Effector memory CD8-positive, alpha-beta T cell (primary cell): ENCODE results near the gene IQSEC2.

Experiments
- ATAC-seq: fragments of 150-1000 bp; cut with Tn5 transposase; replicated peaks from 2 replicates; pipeline ENCODE4 v1.10.0; 2021; ENCODE audit warnings: mild to moderate bottlenecking, moderate library complexity
- DNase-seq, 3 experiments: peaks; one replicate each; pipeline ENCODE4 v3.0.0; 2021
- H3K27ac Mint-ChIP-seq, 2 donors: one replicate each; pipeline ENCODE4 v1.8.0; 2022; ENCODE audit warnings: mild to moderate bottlenecking in 2 of 2, mixed read lengths in 2 of 2, moderate library complexity in 2 of 2
- H3K27me3 Mint-ChIP-seq, 2 donors: one replicate each; pipeline ENCODE4 v1.8.0; 2022; ENCODE audit warnings: mixed read lengths in 2 of 2
- H3K36me3 Mint-ChIP-seq: one replicate; pipeline ENCODE4 v1.8.0; 2022; ENCODE audit warnings: mild to moderate bottlenecking, moderate library complexity, mixed read lengths; ENCODE audit not compliant: insufficient read depth
- H3K4me1 Mint-ChIP-seq, 2 donors: one replicate each; pipeline ENCODE4 v1.8.0; 2022; ENCODE audit warnings: low read depth in 2 of 2, mixed read lengths in 2 of 2
- H3K4me3 Mint-ChIP-seq, 2 donors: one replicate each; pipeline ENCODE4 v1.8.0; 2022; ENCODE audit warnings: mild to moderate bottlenecking in 2 of 2, mixed read lengths in 2 of 2, moderate library complexity in 2 of 2
- H3K9me3 Mint-ChIP-seq, 2 donors: one replicate each; pipeline ENCODE4 v1.8.0; 2022; ENCODE audit warnings: mixed read lengths in 2 of 2

The IQSEC2 gene

DNA sequence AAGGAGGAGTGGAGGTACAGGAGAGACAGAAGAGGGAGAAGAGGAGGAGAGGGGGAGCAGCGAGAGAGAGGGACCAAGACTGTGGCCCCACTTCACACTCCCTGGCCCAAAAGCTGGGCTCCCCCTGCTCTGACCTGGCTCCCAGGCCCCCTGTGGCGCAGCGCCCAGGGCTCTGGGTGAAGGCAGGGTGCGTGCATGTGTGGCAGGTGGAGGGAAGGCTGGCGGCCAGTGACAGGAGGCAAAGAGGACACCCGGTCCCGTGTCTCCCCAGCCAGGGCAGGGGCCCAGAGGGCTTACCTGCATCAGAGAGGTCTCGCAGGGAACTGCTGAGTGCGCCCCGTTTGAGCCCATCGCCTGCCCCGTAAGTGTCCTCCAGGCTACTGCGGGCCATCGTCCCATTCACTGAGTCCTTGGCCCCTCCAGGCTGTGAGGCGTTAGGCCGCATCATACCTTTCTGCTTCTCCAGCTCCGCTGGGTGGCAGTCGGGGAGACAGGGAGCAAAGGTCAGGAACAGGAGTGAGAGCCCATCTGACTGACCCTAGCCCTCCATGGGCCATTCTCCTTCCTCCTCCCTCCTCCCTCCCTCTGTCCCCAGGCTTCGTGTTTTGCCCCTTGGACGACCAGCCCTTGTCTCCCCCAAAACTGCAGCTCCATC, 45.2 kb downstream of the IQSEC2 start:
- DNase-seq (no peak), ATAC-seq (no peak)
- Mint-ChIP-seq H3K9me3 (no peaks in the 10 kb centered on the region), H3K4me3 (no peak overlapping the region), H3K4me1 (no peaks in the 10 kb centered on the region), H3K27me3 (no peaks in the 10 kb centered on the region), H3K27ac (no peak overlapping the region), H3K36me3 (no peaks in the 10 kb centered on the region)

DNA sequence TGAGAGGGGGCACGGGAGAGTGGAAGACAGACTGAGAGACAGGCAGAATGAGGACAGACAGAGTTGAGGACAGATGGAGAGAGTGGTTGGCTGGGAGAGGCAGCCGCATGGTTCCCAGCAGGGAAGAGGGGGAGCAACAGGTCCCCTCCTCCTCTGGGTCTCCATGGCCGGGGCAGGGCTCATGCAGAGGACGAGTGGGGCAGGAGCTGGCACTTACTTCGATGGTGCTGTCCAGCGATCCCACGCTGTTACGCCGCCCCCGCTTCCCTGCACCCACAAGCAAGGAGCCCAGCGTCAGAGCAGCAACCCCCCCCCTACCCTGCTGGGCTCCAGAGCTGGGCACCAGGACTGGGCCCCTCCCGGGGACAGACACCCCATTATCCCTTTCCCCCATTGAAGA, 45.8 kb downstream of the IQSEC2 start:
- no peak for ATAC-seq
- Mint-ChIP-seq H3K9me3 (no peaks in the 10 kb centered on the region), H3K4me3 (no peak overlapping the region), H3K4me1 (no peaks in the 10 kb centered on the region), H3K36me3 (no peaks in the 10 kb centered on the region), H3K27me3 (no peaks in the 10 kb centered on the region), H3K27ac (no peak overlapping the region)
- no peak for DNase-seq

DNA sequence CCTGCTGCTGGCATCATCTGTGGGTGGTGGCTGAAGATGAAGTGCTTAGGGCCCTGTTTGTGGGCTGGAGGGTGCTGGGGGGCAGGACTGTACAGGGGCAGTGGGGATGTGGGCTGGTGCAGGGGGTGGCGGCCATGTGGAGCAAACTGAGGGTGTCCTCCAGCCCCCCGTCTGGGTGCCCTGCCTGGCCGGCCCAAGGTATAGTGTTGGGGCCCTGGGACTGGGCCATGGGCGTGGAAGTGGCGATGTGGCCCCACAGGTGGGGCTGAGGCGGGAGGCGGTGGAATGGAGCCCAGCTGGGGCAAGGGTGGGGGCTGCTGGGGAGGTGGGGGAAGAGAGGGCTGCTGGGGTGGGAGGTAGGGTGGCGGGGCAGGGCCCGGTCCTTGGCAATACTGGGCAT, 46.9 kb downstream of the IQSEC2 start:
- Mint-ChIP-seq H3K27ac (no peak overlapping the region), H3K4me3 (no peak overlapping the region), H3K27me3 (no peaks in the 10 kb centered on the region), H3K4me1 (no peaks in the 10 kb centered on the region), H3K36me3 (no peaks in the 10 kb centered on the region), H3K9me3 (no peaks in the 10 kb centered on the region)
- DNase-seq (no peak), ATAC-seq (no peak)

DNA sequence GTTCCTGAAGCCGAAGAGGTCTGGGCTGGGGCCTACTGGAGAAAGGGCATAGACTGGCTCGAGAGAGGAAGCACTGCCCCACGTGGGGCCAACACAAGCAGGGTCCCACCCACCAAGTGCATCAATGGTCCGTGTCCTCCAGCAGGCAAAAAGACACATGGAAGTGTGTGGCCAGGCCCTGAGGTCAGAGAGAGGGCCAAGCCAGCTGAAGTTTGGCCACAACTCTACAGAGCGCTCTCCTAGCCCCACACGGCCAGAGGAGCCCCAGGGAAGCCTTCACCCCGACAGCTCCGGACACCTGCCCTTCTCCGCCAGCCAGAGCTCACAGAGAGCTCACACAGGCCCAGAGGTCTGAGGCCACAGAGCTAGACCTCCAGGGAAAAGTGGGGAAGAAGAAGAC, 47.8 kb downstream of the IQSEC2 start:
- Mint-ChIP-seq H3K4me3 (no peak overlapping the region), H3K4me1 (no peaks in the 10 kb centered on the region)
- no peak for ATAC-seq

DNA sequence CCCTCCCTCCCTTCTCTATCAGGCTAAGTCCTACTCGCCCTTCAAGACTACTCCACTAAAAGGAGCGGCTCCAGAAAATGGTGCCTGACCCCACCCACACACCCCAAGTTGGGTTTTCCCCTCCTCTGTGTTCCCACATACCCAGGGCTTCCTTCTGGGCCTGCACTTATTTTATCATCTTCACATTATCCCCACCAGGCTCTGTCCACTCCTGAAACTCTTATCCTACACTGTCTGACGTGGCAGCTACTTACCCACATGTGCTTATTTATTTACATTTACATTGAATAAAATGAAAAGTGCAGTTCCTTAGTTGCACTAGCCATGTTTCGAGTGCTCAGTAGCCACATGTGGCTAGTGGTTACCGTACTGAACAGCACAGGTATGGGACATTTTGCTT, 51.3 kb downstream of the IQSEC2 start:
- Mint-ChIP-seq H3K9me3 (no peaks in the 10 kb centered on the region), H3K4me3 (no peak overlapping the region), H3K4me1 (peaks cover 0 to 7% of the 10 kb centered on the region in 2 donors), H3K27me3 (no peaks in the 10 kb centered on the region), H3K36me3 (peaks cover 12% of the 10 kb centered on the region), H3K27ac (no peak overlapping the region)
- ATAC-seq (no peak), DNase-seq (no peak)

More for the DNA sequence above, 47.8 kb downstream of the IQSEC2 start:
- DNase-seq: no peak
- H3K27me3 Mint-ChIP-seq: no peaks in the 10 kb centered on the region
- no peaks in the 10 kb centered on the region for H3K36me3 Mint-ChIP-seq
- no peaks in the 10 kb centered on the region for H3K9me3 Mint-ChIP-seq
- no peak overlapping the region for H3K27ac Mint-ChIP-seq

DNA sequence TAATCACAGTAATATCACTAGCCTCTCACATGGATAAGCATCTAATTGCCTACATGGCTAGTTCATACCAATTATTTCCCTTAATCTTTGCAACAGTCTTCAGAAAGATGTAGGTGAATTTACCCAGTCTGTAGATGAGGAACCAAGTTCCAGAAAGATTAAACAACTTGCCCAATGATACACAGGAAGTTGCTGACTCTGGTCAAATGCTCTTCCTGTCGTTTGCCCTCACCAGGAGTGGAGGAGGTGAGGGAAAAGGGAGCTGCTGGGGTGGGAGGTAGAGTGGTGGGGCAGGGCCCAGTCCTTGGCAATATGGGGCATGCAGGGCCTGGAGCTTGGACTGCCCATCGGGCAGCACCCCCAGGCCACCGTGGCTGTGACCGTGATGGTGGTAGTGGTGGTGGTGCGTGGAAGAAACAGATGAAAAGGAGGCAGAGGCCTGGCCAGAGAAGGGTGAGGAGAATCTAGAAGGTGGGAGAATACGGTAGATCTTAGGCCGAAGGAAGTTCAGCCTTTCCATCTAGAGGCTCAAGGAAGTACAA, 54.1 kb downstream of the IQSEC2 start:
- Mint-ChIP-seq H3K27me3 (no peaks in the 10 kb centered on the region), H3K27ac (no peak overlapping the region), H3K4me3 (no peak overlapping the region), H3K36me3 (peaks cover 32% of the 10 kb centered on the region), H3K4me1 (peaks cover 15 to 24% of the 10 kb centered on the region in 2 donors), H3K9me3 (no peaks in the 10 kb centered on the region)
- ATAC-seq (no peak), DNase-seq (no peak)

DNA sequence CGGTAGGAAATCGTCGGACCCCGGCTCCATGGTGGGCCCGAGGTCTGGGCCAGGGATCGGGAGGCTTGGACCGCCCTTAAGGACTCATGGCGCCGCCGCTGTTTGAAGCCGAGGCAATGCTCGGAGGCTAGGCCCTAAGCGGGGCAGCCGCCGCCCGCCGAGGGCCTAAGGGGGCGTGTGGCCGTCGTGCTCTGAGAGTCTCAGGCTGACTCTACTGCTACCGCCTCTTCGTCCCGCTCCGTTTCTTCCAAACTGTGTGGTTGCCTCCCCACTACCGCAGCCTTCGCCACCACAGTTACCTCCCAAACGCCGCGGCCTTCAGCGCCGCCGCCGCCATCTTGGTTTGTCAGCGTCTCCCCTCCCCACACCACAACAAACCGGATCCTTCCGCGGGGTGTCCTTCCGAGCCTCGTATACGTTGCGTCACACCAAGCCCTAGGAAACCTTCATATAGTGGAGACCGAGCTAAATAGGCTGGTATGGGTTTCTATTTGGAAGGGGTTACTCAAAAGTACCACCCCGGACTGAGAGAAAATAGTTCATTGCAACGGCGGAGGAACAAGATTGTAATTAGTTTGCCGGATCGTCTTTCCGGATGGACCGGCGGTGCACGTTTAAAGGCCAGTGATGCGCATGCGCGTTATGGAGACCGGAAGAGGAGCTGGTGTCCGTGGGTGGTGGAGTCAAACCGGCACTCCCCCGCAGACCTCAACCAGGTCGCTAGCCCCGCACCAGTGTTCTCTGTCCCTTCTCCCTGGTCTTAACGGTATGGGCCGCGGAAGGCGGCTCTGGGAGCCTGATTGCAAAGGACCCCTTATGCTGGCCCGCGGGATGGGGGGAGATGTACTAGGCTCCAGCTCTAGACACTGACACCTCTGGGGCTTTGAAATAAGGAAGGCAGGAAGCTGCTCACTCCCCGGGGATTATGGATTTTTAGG, 56.3 kb downstream of the IQSEC2 start, which contains the start of gene KDM5C:
Gene KDM5C, minus strand, starts transcription at position 348 of the 938 bp plus-strand sequence. Its CDS starts 318 bp downstream, at position 30.
- H3K36me3 Mint-ChIP-seq: peaks cover 42% of the 10 kb centered on the region
- H3K4me1 Mint-ChIP-seq: peaks cover 17 to 31% of the 10 kb centered on the region in 2 donors
- peak within 1 kb of the TSS; percentile 86 to 95 for H3K4me3 Mint-ChIP-seq

DNA sequence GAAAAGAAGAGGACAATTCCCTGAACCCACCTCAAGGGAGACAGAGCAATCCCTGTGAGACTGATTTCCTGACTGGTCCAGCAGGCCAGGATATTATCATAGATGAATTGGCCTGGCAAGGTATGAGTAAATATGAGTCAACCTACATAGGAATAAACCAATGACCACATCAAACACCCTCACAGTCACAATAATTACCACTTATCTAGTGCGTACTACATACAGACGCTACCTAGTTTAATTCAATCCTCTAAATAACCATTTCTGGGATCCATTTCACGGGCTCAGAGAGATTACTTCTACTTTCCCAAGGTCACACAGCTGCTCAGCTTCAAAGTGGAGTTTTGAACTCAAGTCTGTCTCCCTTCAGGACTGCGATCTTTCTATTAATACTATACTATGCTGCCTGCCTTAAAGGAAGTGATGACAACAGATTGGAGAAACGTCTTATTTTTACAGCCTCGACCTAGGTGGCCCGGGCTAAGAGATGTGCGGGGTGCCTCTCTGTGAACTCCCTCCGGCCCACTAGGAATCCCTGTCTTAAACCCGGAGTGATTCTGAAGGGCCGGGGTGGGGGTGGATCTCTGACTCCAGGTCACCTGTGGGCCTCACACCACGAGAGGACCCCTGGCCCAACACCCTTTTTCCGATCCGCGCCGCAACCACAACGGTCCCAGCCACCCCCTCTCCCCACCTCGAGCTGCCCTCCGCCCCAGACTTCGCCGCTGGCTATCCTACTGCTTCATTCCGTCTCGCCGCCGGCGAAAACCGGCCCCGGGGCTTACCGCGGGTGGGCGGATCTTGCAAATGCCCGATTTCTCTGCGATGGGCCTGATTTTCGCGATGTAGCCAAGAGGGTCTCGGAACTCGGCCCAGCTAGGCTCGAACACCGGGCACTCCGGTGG, 57.2 kb downstream of the IQSEC2 start:
- Mint-ChIP-seq H3K36me3 (peaks cover 43% of the 10 kb centered on the region), H3K27ac (peak overlapping the region; percentile 96 to 99), H3K27me3 (no peaks in the 10 kb centered on the region), H3K9me3 (no peaks in the 10 kb centered on the region), H3K4me1 (peaks cover 17 to 31% of the 10 kb centered on the region in 2 donors), H3K4me3 (peak overlapping the region; percentile 86 to 95)
- DNase-seq: peak in 2 of 3 experiments; percentile 3 to 5
- peak; percentile 52 for ATAC-seq

More for the DNA sequence above, 56.3 kb downstream of the IQSEC2 start, which contains the start of gene KDM5C:
- no peaks in the 10 kb centered on the region for H3K9me3 Mint-ChIP-seq
- ATAC-seq (peak; percentile 79), DNase-seq (peak; percentile 76 to 82 (median 76))
- peak within 1 kb of the TSS; percentile 96 to 99 for H3K27ac Mint-ChIP-seq
- no peaks in the 10 kb centered on the region for H3K27me3 Mint-ChIP-seq

DNA sequence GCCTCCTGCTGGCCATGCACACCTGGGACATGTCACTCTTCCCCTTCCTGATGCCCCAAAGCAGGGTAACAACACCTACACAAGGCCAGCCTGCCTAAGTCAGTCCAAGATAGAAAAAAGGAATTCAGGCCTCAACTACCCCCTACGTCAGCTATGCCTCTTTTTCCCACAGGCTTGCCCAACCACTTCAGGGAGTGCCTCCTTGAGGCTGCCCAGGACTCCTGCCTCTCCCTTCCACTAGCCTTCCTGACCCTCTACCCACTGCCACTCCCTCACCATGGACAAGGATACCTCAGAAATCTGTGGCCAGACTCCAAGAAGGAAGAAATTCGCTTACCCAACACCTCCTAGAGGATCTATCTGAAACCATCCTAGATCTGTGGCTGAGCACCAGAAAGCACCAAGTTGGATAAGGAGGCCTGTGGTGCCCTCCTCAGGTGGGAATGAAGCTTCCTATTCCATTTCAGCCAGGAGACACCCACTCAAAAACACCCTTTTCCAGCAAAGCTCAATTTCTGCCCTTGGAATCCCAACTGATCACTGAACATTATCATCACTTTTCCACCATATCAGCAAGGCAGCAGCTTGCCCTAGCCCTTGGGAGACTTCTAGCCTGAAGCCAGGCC, 58.2 kb downstream of the IQSEC2 start:
- Mint-ChIP-seq H3K27ac (peak overlapping the region; percentile 96 to 99), H3K4me3 (peak overlapping the region; percentile 86 to 95), H3K27me3 (no peaks in the 10 kb centered on the region), H3K36me3 (peaks cover 49% of the 10 kb centered on the region), H3K4me1 (peaks cover 17 to 31% of the 10 kb centered on the region in 2 donors), H3K9me3 (no peaks in the 10 kb centered on the region)
- no peak for DNase-seq
- ATAC-seq: no peak
